NOMO-1 treated with dmso at 0.1 percent for 144 hours (cell line): ENCODE results near the gene PBX4.

Source experiments
- DNase-seq: peaks from one replicate; lab custom pipeline; 2025; ENCODE audit not compliant: unreplicated experiment; lab: John Stamatoyannopoulos, UW

PBX4 gene

DNA sequence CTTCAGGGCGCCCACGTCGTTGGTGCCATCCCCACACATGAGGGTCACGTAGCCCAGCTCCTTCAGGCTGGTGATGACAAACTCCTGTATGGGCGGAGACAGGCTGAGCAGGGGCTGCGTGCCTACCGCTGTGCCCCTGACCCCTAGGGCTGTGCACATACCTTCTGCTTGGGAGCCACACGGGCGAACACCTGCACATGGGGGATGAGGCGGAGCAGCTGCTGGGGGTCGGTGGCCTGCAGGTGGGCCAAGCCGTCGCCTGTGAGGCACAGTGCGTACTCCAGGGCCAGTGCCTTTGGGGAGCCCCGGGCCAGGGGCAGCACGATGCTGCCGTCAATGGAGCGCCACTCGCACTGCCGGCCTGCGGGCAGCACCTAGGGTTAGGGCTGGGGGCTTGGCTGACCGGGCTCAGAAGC is 31.1 kb upstream of the PBX4 start:
- DNase-seq, result no peak

DNA sequence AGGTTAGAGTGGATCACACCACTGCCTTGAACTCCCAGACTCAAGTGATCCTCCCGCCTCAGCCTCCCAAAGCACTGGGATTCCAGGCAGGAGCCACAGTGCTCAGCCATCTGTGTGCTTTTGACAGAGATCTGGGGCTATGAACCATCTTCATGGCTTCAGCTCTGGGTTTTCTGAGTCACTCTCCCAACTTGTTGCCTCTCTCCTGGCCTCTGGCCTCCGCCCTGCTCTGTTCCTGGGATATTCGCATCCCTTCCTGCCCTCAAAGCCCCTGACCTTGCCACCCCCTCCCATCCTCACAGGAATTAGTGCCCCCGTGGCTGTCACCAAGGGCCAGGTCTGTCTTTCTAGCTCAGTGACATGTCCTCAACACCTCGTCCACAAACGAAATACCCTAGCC is 30.7 kb upstream of the PBX4 start:
- DNase-seq, result no peak

DNA sequence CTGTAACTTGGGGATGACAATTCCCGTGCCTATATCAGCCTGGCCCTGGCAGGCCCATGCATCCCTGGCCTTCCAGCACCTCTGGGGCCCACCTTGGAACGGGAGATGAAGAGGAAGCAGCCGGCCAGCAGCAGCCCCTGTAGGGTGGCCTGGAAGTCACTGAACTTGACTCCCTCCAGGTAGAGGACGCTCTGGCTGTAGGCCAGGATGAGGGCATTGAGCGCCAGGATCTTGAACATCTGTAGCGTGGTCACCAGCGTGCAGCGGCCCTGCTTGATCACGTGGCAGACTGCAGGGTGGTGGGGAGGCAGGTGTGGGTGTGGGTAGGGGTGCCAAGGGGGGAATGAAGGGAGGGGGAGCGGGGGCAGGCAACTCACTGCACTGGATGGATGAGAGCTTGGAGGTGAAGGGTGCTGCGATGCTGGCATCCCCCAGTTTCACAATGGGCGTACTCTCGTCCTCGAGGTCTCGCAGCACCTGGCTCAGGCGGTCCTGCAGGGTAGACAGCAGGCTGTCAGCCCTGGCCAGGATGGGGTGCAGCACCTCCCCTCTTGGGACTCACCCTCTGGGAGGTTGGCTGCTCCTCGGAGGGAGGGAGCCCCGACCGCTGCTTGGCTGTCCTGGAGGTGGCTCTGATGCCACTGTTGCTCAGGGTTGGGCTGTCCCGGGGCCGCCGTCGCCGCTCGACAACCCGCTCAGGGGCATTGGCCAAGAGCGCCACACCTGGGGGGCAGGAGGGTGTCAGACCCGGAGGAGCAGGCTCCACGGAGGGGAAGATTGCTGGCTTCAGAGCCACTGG is 28.7 kb upstream of the PBX4 start:
- DNase-seq, result no peak

DNA sequence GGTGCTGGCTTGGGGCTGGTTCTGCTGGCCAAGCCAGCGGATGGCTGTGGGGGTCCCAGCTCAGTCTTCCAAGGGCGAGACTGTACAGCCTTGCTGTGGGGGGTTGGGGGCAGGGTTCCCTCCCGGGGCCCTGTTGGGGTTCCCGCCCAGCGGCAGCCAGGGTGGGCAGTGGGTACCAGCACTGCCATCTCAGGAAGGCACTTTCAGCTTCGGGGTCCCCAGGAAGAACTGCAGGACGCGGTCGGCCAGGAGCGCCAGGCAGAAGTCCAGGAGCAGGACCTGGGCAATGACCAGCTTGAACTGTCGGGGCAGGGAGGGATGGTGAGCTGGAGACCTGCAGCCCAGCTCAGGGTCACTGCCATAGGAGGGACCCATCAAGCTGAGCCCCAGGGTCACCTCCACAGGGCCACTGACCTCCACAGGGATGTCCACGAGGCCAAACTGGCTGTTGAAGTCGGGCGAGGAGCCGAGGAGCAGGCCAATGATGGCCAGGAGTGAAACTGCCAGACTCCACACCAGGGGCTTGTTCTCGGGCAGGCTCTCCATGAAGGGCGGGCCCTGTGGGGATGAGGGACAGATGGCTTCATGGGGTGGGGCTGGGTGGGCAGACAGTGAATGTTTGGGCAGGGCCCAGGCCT is 26.9 kb upstream of the PBX4 start:
- no peak for DNase-seq

DNA sequence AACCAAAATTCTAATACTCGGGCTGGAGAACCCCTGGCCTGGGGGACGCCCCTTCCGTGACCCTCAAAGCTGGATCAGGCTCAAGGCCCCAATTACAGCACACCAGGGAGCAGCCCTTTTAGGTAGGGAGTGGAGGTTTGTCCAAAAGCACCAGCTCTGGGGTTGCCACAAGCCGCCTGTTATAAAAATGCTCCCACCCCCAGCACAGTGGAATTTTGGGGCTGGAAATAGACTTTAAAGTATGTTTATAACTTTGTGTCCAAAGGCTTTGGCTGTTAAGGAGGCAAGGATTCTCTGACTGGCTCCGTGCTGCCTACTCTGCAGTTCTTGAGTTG is 25.5 kb upstream of the PBX4 start:
- no peak for DNase-seq

DNA sequence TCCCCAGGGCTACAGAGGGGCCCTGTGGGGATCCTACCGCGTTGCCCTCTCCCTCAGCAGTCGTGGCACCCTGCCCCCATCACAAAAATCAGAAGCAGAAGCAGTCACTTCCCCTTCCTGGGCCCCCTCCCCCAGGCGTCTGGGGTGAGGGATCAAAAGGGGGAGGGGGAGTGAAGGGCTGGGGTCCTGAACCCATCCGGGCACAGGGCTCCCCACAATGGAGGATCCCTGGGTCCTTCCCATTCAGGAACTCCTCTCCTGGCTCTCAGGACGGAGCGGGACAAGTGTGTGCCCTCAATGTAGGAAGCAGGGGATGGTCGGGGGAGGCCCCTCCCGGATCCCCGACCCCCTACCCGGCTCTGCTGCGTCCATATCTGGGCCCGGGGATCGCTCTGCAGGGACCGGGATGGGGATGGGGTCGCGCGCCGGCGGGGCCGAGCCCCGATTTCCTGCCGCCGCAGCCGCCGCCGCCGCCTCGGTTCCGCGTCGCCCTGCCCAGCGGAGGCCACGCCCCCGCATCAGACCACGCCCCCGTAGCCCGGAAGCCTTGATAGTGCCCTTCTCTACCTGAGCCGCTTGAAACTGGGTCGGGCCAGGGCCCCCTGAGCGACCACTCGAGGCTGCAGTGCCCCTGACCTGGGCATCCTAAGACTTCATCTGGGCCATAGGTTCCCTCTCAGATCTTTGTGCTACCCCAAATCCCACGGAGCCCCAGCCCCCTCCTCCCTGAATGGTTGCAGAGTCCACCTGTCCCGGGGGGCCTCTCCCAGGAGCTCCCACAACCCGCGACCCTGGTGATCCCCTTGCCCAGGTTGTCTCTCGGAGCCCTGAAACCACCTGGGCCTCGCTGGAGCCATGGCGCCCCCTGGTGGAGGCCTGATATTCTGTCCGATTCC is 24.9 kb upstream of the PBX4 start, which contains the start of gene GMIP:
GMIP (minus strand) TSS at position 500 of the 896 bp plus-strand sequence; CDS start at position 372, 128 bp downstream.
- peak; percentile 53 for DNase-seq

DNA sequence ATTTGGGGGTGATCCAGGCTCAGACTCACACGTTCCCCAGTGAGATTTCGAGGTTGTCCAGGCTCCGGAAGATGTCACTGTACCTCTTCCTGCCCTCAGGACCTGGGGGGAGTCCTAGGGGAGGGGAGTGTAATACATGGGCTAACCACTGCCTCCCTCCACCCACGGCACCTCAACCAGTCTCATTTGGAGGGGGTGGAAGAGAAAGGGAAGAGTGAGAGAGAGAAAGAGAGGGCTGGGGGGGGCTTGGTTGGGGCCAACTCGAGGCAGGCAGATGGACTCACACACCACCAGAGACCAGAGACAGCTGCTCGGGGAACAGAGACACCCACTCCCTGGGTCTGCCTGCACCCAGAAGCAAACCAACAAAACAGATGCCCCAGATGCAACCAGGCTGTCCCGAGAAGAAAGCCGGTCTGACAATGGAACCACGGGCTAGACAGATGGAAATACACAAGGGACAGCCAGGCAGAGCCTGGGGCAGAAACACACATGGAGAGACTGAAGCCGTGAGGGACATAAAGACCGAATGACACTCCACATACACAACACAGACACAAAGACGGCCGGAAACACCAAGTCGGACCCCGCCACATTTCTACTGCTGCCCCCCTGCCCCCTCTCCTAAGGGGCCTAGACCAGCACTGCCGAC is 24.1 kb upstream of the PBX4 start:
- no peak for DNase-seq

DNA sequence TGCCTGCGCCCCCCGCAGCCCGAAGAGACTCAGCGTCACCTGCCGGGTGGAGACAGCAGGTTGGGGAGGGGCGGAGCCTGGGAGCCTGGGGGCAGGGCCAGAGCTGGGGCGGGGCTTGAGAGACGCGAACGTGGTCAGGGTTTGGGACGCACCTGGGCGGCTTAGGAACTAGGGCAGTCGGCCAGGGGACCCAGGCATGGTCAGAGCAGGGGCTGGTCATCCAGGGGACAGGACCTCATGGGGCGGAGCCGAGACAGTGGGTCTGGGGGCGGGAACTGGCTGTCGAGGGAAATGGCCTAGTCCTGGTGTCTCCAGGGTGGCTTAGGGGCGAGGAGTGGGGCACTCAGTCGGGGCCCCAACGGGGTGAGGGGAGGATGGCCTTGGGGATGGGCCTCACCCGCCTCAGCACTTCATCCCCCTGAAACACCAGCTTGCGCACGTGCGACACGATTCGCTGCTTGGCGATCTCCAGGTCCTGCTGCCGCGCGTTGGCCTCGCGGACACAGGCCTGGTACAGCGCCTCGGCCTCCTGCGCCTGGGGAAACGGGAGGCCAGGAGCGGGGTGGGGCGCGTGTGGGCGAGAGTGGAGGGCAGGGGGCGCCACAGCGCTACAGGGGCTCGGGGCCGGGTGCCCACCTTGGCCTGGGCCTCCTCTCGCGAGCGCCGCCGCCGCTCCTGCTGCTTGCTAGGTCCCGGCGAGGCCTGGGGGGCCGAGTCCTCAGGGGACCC is 19.2 kb upstream of the PBX4 start:
- no peak for DNase-seq

DNA sequence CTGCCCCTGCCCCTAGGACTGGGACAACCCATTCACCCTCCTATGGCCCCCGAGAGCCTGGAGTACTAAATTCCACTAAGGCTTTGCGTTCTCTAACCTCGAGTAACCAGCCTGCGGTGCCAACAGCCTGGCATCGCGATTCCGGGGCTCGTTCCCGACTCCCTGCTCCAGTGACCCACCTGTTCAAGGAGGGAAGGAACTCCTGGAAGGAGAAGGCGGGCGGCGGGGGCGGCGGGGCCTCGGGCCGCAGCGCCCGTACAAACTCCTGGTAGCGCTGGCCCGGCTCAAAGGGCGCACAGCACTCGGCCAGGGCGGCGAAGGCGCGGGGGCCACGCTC is 18.7 kb upstream of the PBX4 start:
- DNase-seq, result no peak

DNA sequence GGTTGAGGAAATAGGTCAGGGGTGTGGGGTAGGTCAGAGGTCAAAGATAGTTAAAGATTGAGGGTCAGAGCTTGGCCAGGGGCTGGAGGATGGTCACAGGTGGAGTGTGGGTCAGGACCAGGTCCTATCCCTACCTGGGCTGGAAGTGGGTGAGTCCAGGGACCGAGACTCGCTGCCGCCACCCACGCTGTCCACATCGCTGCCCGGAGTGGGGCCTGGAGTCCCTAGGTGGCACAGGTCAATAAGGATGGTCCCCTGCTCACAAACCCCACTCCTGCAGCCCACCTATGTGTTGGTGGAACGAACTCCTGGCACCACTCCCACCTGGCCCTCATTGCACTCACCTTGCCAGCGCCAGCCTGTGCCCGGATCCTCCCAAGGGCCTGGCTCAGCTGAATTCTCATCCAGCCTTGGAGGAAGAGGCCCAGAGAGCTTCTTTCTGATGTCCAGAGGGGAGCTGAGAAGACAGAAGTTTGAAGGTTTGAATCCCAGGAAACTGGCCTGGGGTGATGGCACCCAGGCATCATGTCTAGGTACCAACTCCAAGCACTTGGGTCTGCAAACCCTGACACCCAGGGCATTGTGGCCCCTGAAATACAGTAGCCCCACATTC is 18.2 kb upstream of the PBX4 start:
- no peak for DNase-seq

DNA sequence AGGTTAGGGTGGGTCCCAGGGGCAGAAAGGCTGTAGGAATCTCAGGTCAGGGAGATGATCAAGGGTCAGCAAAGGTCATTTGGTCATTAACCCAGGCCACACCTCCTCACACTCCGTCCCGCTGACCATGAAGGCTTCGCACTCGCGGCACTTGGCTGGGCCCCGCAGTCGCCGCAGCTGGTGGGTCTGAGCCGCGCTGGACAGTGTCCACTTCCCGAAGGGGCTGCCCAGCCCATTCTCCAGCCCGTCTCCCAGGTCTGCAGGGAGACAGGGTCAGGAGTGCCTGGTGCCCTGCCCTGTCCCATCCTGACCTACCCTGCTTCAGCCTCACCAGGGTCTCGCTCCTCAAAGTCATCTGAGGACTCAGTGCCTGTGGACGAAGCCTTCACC is 16.8 kb upstream of the PBX4 start:
- no peak for DNase-seq

DNA sequence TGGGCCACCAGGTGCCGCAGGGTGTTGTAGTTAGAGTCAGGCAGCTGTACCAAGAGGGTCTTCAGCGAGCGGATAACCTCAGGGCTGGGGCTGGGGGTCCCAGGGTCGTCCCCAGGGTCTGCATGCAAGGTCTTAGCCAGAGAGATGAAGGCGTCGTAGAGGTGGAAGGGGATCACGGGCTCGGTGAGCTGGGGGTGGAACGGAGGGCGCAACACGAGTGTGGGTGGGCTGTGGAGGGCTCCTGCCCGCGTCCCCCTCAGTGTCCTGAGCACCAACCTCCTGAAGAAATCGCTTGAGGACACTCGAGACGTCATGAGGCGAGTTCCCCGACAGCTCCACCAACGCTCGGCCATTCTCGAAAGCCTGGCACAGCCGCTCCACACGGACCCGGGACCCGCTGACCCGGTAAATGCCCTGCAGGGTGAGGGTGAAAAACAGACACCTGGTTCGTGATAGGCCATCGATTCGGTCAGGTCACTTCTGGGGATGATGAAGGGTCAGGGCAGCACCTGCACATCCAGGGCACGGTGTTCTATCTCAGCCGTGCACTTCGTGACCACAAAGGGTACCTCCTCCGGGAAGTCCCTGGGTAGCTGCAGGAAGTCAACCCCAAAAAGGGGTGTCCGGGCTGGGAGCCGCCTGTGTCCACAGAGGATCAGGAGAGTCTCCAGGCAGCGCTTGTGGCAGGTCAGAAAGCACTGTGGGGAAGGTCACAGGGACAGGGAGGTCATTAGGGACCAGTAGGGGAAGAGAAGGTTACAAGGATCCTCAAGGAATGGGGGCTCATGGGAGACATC is 16.2 kb upstream of the PBX4 start:
- DNase-seq, result no peak

DNA sequence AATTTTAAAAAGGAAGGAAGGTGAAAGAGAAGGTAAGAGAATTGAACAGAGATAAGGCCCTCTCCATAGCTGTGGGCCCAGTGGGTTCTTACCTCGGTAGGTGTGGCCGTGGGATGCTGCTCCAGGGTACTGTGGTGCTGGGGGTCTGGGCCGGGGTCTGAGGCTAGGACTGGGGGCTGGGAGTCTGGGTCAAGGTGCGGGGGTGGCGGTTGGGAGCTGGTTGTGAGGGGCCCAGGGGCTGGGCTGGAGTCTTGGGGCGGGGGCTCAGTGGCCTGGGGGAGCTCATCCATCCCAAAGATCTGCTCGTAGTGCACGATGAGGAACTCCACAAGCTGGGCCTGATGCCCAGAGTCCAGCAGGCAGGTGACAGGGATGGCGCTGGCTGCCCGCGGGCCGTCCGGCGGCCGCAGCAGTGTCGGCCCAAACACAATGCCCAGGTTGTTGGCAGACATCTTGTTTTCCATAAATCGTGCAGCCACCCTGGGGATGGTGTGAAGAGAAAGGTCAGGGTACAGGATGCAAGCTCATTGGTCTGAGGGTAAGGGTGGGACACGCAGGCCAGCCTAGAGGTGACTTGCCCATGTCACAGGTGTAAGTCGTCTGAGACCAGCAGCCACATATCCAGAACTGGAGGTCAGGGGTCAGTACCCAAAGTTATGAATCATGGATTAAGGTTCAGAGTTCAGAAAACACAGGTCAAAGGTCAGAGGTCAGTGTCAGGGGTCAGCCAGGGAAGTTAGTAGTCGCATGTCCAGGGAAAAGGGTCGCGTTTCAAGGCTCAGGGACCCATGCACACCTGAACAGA is 15.4 kb upstream of the PBX4 start:
- DNase-seq, result no peak

DNA sequence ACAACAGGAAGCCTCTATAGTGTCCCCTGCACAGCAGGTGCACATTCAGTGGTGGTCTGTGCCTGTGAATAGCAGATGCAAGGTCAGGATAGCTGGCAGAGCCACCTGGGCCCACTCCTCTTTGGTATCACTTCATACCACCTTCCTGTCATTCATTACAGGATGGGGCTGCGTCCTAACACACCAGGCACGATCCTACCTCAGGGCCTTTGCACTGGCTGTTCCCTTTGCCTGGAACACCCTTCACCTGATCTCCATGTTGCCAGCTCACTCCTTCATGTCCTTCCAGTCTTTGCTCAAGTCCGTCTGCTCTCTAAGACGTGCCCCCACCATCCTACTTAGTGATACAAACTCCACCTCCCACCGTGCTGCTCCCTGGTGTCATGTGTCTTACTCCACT is 14.2 kb upstream of the PBX4 start:
- no peak for DNase-seq

DNA sequence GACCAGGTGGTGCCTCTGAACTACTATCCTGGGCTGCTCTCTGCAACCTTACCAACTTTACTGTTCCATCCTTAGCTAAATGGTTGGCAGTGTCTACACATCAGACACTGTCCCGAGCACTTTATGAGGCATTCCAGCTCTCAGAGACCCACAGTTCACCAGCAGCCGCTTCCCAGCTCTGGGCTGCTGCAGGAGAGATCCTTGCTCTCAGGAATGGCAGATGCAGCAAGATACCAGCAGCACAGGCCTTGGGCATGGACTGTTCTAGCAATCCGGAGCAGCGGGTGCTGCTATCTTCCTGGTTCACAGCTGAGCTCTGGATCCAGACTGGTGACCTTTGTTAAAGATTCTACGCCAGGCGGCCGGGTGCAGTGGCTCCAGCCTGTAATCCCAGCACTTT is 12.9 kb upstream of the PBX4 start:
- no peak for DNase-seq

DNA sequence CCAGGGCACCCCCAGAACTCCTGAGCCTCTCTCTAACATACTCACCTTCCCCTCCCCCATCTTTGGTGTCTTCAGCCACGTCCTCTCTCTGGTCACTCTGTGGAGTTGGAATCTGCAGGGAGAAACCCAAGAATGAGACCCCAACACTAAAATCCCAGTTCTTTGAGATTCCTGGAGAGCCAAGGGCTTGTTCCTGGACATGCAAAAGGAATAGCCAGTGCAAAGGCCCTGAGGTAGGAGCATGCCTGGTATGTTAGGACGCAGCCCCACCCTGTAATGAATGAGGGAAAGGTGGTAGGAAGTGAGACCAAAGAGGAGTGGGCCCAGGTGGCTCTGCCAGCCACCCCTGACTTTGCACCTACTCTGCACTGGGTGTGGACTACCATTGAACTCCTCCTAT is 11.9 kb upstream of the PBX4 start:
- DNase-seq, result no peak

DNA sequence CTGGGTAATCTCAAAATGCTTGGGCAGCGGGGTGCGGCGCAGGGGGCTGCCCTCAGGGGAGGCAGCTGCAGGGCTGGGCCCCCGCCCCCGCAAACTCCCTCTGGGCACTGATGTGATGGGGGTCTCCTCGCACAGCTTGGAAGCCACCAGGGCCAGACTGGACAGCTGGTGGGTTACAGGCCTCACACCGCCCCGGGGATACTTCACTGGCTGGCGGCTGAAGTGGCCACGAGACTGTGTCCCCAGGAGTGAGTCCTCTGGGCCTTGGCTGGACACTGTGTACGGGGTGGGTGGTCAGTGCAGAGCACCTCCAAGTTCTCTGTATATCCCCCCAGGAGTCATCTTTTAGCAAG is 11.6 kb upstream of the PBX4 start:
- no peak for DNase-seq

DNA sequence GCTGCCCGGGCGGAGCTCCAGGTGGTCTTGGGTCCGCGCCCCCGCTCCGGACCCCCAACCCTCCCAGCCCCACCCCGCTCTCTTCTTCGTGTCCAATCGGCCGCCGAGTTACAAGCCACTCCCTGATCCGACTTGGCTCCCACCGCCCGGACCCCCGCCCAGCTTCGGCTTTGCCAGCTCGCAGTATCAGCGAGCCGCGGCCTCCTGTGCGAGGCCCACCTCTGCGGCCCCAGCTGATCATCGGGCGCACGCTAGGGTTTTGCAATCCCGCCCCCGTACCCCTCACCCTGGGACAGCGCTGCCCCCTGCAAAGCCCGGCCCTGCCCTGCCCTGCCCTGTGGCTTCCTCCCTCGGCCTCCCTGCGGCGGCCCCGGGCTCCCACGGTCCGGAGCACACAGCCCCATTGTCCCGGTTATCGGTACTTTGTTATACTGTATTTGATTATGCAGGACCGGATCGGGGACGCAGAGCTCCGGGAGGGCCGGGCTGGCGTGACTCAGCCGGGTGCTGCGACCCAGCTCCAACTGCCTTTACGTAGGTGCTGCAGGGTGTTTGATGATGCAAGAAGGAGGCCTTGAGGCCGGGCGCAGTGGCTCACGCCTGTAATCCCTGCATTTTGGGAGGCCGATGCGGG is 10.1 kb upstream of the PBX4 start:
- DNase-seq, result no peak
